Activated CD8-positive, alpha-beta memory T cell treated with anti-CD3 and anti-CD28 coated beads, Interleukin-2, amount 50 U/mL, for 4 hours (primary cell): ENCODE results near the gene GUCA2A.

Experiments
- DNase-seq: peaks from one replicate; pipeline ENCODE4 v3.0.0-alpha.2; 2020

GUCA2A gene

DNA sequence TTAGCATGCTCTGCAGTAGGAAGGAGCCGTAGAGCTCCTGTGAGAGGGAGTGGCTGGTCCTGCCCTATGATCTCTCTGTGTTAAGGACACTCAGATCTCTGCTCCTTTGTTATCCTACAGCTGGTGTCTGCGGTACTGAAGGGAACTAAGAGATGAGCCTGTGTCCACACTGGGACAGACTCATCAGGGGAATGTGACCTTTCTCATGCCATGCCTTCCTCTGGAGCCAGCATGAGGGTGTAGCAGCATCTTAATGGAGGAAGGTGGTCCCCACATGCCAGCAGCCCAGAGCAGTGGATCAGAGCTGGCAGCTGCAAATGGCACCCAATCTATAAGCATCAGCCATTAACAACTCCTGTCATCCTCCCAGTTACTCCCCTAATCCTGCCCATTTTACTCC is 36.0 kb downstream of the GUCA2A start:
- no peak for DNase-seq

DNA sequence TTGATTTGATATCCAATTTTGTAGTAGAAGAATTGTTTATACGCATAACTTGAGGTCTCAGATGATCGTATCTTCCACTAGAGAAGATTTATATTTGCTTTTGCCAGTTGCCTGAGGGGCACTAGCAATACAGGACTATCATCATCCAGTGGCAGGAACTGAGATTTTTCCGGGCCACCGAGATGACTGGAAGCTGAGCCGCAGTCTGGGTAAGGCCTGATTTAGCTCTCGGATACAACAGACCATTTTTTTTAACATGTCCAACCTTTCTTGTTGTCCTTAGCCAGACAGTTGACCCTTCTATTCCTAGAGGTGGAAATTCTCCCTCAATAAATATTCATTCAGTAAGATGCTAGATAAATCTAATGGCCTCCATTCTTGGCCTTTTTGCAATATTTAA is 36.8 kb downstream of the GUCA2A start:
- no peak for DNase-seq

DNA sequence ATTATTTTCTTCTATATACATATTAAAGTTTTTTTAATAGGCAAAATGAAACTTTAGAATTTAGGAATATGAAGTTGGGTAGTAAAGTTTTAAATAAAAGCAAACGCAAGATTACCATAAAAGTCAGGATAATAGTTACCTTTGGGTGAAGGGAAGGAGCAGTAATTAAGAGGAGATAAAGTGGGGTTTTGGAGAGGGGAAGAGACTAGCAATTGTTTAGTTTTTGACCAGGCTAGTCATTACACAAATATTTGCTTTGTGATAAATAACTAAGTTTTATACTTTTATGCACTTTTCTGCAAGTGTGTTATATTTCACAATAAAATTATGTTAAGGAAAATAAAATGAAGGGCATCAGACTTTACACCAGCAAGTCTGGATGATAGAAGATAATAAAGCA is 39.0 kb downstream of the GUCA2A start:
- no peak for DNase-seq

DNA sequence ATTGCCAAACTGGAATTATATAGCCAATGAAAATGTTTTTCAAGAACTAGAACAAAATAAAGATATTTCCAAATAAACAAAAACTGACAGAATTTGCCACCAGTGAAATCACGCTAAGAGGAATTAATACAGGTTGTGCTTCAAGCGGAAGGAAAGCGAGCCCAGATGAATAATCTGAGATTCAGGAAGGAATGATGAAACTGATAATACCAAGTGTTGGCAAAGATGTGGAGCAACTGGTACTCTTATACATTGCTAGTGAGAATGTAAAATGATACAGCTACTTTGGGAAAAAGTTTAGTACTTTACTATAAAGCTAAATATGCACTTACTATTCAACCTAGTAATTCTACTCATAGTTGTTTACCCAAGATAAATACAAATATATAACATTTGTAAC is 42.1 kb downstream of the GUCA2A start:
- no peak for DNase-seq

DNA sequence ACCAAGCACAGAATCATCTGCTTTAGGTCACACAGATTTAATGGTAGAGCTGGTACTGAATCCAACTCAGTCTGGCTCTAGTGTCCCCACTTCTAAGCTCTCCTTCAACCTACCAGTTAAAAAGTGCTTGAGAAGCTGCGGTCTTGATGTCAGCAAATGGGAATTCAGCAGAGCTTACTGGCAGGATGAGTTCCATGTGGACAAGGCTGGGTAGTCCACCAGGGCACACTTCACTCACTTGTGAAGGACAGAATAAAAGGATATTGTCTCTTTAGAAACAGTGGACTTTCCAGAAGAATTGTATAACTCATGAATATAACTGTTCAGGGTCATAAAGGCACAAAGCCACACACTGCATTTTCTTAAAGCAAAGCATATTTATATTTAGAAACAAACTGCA is 46.4 kb downstream of the GUCA2A start:
- no peak for DNase-seq

DNA sequence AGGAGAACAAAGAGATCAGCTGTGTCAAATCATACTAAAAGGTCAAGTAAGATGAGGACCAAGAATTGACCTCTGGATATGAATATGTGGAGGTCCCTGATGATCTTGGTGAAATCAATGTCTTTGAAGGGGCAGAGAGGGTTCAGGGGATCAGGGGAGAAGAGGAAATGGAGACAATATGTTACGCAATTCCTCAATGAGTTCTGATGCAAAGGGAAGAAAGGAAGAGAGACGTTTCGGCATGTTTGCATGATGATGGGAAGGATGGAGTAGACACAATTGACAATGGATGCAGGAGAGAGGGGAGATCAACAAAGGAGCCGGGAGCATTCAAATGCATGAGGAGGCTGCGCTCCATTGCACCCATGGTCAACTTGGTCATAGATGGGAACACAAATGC is 47.3 kb downstream of the GUCA2A start:
- no peak for DNase-seq

DNA sequence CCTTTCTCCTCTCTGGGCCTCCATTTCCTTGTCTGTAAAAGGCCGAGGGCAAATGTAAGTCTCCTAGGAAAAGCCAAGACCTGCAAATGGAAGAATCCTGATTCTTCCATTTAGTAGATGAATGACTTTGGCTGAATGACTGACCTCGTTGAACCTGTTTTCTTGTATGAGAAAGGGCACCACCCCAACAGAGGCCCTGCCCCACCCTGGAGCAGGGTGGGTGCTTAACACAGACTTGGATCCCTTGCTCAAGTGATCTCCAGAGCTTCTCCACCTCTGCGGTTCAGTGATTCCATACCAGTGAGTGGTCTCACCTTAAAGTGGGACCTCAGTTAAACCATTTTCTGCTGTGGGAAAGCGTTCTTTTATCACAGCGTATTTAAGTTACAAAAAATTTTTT is 50.3 kb downstream of the GUCA2A start:
- DNase-seq, result no peak
